Smooth muscle cell of the umbilical artery (primary cell): ENCODE measurements around the gene DCAF16. TPM values are rescaled to one million over a fixed set of nuclear protein-coding genes. Genes with fewer than 3 reads are reported as not detected.

Experiments
- total RNA-seq: library from RNA; depleted of rRNA; stranded (reverse); fragments of >200 nt; gene quantifications from 2 replicates; pipeline ENCODE4 v1.2.3, GENCODE V29; 2014

Gene DCAF16
- total RNA-seq: 15.7 and 18.6 TPM in 2 replicates

GRCh38 chr4:17810260-17811077, at the start of gene DCAF16, which contains the start of gene NCAPG:
DCAF16 (minus strand) TSS chr4:17810757; CDS start chr4:17804141, 6,616 bp downstream.
NCAPG (plus strand) TSS chr4:17810979; CDS start chr4:17811078, 99 bp downstream.

GRCh38 chr4:17781300-17782287, 29.0 kb downstream of the DCAF16 start, which contains the start of gene FAM184B:
FAM184B (minus strand) TSS chr4:17781621; CDS start chr4:17781299, 322 bp downstream.

Other genes with a start within 250 kb of the DCAF16 start
- 78.1 and 96.5 TPM in 2 replicates for gene LAP3, start 233.6 kb downstream of the DCAF16 start, total RNA-seq
- gene MED28, start 196.1 kb downstream of the DCAF16 start, total RNA-seq: 7.8 and 10.1 TPM in 2 replicates
- gene FAM184B, start 29.1 kb downstream of the DCAF16 start, total RNA-seq: 0.05 TPM in 1 of 2 replicates, not detected in the other
- gene NCAPG, start 222 bp upstream of the DCAF16 start, total RNA-seq: 2.1 and 20.7 TPM in 2 replicates
- gene LCORL, start 211.0 kb upstream of the DCAF16 start, total RNA-seq: 12.5 and 16.0 TPM in 2 replicates